ENCODE measurements around the gene KCTD15. TPM values are rescaled to one million over a fixed set of nuclear protein-coding genes. Genes with fewer than 3 reads are reported as not detected.

Gene KCTD15
- total and polyA plus RNA-seq, 2 donors = 3.4 to 6.2 TPM

- 84% methylated on average over 7 of the region's 7 CpGs for WGBS
- H3K27me3 ChIP-seq (ENCODE audit: control insufficient read depth in 2 of 2, insufficient read depth in 1 of 2, low read length in 1 of 2) = no peaks in the 10 kb centered on the region
- no peak overlapping the region for H3K27ac ChIP-seq (ENCODE audit: low read depth in 1 of 2, low read length in 1 of 2)
- H3K36me3 ChIP-seq (ENCODE audit: control insufficient read depth in 2 of 2, insufficient read depth in 2 of 2, low read length in 1 of 2) = no peaks in the 10 kb centered on the region
- H3K4me3 ChIP-seq (ENCODE audit: low read length in 2 of 2) = no peak overlapping the region
- no peaks in the 10 kb centered on the region for H3K9me3 ChIP-seq (ENCODE audit: control insufficient read depth in 2 of 2, insufficient read depth in 1 of 2, low read length in 1 of 2)
- H3K4me1 ChIP-seq (ENCODE audit: control insufficient read depth in 2 of 2, insufficient read depth in 2 of 2, low read length in 2 of 2) = no peaks in the 10 kb centered on the region
- DNase-seq (ENCODE audit: low read depth in 6 of 9, low spot score in 9 of 9) = no peak
Observed at GRCh38 chr19:33826521-33826920, 29.9 kb downstream of the KCTD15 start.

GRCh38 chr19:33828266-33829075, 31.8 kb downstream of the KCTD15 start:
- no peak for DNase-seq (ENCODE audit: low read depth in 6 of 9, low spot score in 9 of 9)

DNA sequence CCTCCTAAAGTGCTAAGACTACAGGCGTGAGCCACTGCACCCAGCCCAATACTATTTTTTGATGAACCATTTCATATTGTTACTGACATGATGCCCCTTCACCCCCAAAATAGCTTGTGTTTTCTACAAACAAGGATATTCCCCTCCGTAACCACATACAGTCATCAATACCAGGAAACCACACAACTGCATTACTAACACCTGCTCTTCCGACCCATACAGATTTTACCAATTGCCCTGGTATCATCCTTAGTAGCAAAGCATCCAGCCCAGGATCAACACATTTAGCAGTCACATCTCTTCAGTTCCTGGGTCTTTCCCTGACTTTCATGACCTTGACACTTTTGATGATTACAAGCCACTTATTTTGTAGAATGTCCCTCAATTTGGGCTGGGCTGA, 33.6 kb downstream of the KCTD15 start:
- Histone ChIP-seq H3K27ac (ENCODE audit: low read depth in 1 of 2, low read length in 1 of 2) (no peak overlapping the region), H3K9me3 (ENCODE audit: control insufficient read depth in 2 of 2, insufficient read depth in 1 of 2, low read length in 1 of 2) (no peaks in the 10 kb centered on the region), H3K4me3 (ENCODE audit: low read length in 2 of 2) (no peak overlapping the region), H3K4me1 (ENCODE audit: control insufficient read depth in 2 of 2, insufficient read depth in 2 of 2, low read length in 2 of 2) (no peaks in the 10 kb centered on the region), H3K27me3 (ENCODE audit: control insufficient read depth in 2 of 2, insufficient read depth in 1 of 2, low read length in 1 of 2) (no peaks in the 10 kb centered on the region), H3K36me3 (ENCODE audit: control insufficient read depth in 2 of 2, insufficient read depth in 2 of 2, low read length in 1 of 2) (no peaks in the 10 kb centered on the region)
- WGBS = 94% methylated on average over 3 of the region's 3 CpGs
- DNase-seq (ENCODE audit: low read depth in 6 of 9, low spot score in 9 of 9) = no peak

More at GRCh38 chr19:33828266-33829075, 31.8 kb downstream of the KCTD15 start:
- no peak overlapping the region for H3K27ac ChIP-seq (ENCODE audit: low read depth in 1 of 2, low read length in 1 of 2)
- no peaks in the 10 kb centered on the region for H3K36me3 ChIP-seq (ENCODE audit: control insufficient read depth in 2 of 2, insufficient read depth in 2 of 2, low read length in 1 of 2)
- WGBS = 93% methylated on average over 13 of the region's 13 CpGs
- no peaks in the 10 kb centered on the region for H3K9me3 ChIP-seq (ENCODE audit: control insufficient read depth in 2 of 2, insufficient read depth in 1 of 2, low read length in 1 of 2)
- no peak overlapping the region for H3K4me3 ChIP-seq (ENCODE audit: low read length in 2 of 2)
- H3K27me3 ChIP-seq (ENCODE audit: control insufficient read depth in 2 of 2, insufficient read depth in 1 of 2, low read length in 1 of 2) = no peaks in the 10 kb centered on the region
- H3K4me1 ChIP-seq (ENCODE audit: control insufficient read depth in 2 of 2, insufficient read depth in 2 of 2, low read length in 2 of 2) = no peaks in the 10 kb centered on the region

- Histone ChIP-seq H3K36me3 (ENCODE audit: control insufficient read depth in 2 of 2, insufficient read depth in 2 of 2, low read length in 1 of 2) (no peaks in the 10 kb centered on the region), H3K4me1 (ENCODE audit: control insufficient read depth in 2 of 2, insufficient read depth in 2 of 2, low read length in 2 of 2) (no peaks in the 10 kb centered on the region), H3K27ac (ENCODE audit: low read depth in 1 of 2, low read length in 1 of 2) (no peak overlapping the region), H3K9me3 (ENCODE audit: control insufficient read depth in 2 of 2, insufficient read depth in 1 of 2, low read length in 1 of 2) (no peaks in the 10 kb centered on the region), H3K27me3 (ENCODE audit: control insufficient read depth in 2 of 2, insufficient read depth in 1 of 2, low read length in 1 of 2) (no peaks in the 10 kb centered on the region), H3K4me3 (ENCODE audit: low read length in 2 of 2) (no peak overlapping the region)
- WGBS = 93% methylated on average over 1 of the region's 1 CpG
- no peak for DNase-seq (ENCODE audit: low read depth in 6 of 9, low spot score in 9 of 9)
Observed at GRCh38 chr19:33831825-33832224, 35.2 kb downstream of the KCTD15 start.

- no peak overlapping the region for H3K4me3 ChIP-seq (ENCODE audit: low read length in 2 of 2)
- H3K27ac ChIP-seq (ENCODE audit: low read depth in 1 of 2, low read length in 1 of 2) = no peak overlapping the region
- H3K27me3 ChIP-seq (ENCODE audit: control insufficient read depth in 2 of 2, insufficient read depth in 1 of 2, low read length in 1 of 2) = no peaks in the 10 kb centered on the region
- H3K36me3 ChIP-seq (ENCODE audit: control insufficient read depth in 2 of 2, insufficient read depth in 2 of 2, low read length in 1 of 2) = no peaks in the 10 kb centered on the region
- H3K9me3 ChIP-seq (ENCODE audit: control insufficient read depth in 2 of 2, insufficient read depth in 1 of 2, low read length in 1 of 2) = no peaks in the 10 kb centered on the region
- no peak for DNase-seq (ENCODE audit: low read depth in 6 of 9, low spot score in 9 of 9)
- H3K4me1 ChIP-seq (ENCODE audit: control insufficient read depth in 2 of 2, insufficient read depth in 2 of 2, low read length in 2 of 2) = no peaks in the 10 kb centered on the region
- 65% methylated on average over 7 of the region's 7 CpGs for WGBS
Observed at GRCh38 chr19:33832633-33833032, 36.0 kb downstream of the KCTD15 start.

- 89% methylated on average over 4 of the region's 4 CpGs for WGBS
- no peaks in the 10 kb centered on the region for H3K27me3 ChIP-seq (ENCODE audit: control insufficient read depth in 2 of 2, insufficient read depth in 1 of 2, low read length in 1 of 2)
- no peak for DNase-seq (ENCODE audit: low read depth in 6 of 9, low spot score in 9 of 9)
- H3K27ac ChIP-seq (ENCODE audit: low read depth in 1 of 2, low read length in 1 of 2) = no peak overlapping the region
- H3K36me3 ChIP-seq (ENCODE audit: control insufficient read depth in 2 of 2, insufficient read depth in 2 of 2, low read length in 1 of 2) = no peaks in the 10 kb centered on the region
- no peaks in the 10 kb centered on the region for H3K9me3 ChIP-seq (ENCODE audit: control insufficient read depth in 2 of 2, insufficient read depth in 1 of 2, low read length in 1 of 2)
- no peak overlapping the region for H3K4me3 ChIP-seq (ENCODE audit: low read length in 2 of 2)
- no peaks in the 10 kb centered on the region for H3K4me1 ChIP-seq (ENCODE audit: control insufficient read depth in 2 of 2, insufficient read depth in 2 of 2, low read length in 2 of 2)
Observed at GRCh38 chr19:33840382-33840781, 43.7 kb downstream of the KCTD15 start.

- H3K4me1 ChIP-seq (ENCODE audit: control insufficient read depth in 2 of 2, insufficient read depth in 2 of 2, low read length in 2 of 2) = no peaks in the 10 kb centered on the region
- 84% methylated on average over 4 of the region's 4 CpGs for WGBS
Observed at GRCh38 chr19:33840783-33841182, 44.1 kb downstream of the KCTD15 start.

GRCh38 chr19:33841685-33842084, 45.0 kb downstream of the KCTD15 start:
- 91% methylated on average over 5 of the region's 5 CpGs for WGBS
- no peak overlapping the region for H3K27ac ChIP-seq (ENCODE audit: low read depth in 1 of 2, low read length in 1 of 2)
- H3K27me3 ChIP-seq (ENCODE audit: control insufficient read depth in 2 of 2, insufficient read depth in 1 of 2, low read length in 1 of 2) = no peaks in the 10 kb centered on the region
- H3K4me3 ChIP-seq (ENCODE audit: low read length in 2 of 2) = no peak overlapping the region
- no peaks in the 10 kb centered on the region for H3K4me1 ChIP-seq (ENCODE audit: control insufficient read depth in 2 of 2, insufficient read depth in 2 of 2, low read length in 2 of 2)
- H3K36me3 ChIP-seq (ENCODE audit: control insufficient read depth in 2 of 2, insufficient read depth in 2 of 2, low read length in 1 of 2) = no peaks in the 10 kb centered on the region
- no peaks in the 10 kb centered on the region for H3K9me3 ChIP-seq (ENCODE audit: control insufficient read depth in 2 of 2, insufficient read depth in 1 of 2, low read length in 1 of 2)
- DNase-seq (ENCODE audit: low read depth in 6 of 9, low spot score in 9 of 9) = no peak

More at GRCh38 chr19:33840783-33841182, 44.1 kb downstream of the KCTD15 start:
- Histone ChIP-seq H3K27ac (ENCODE audit: low read depth in 1 of 2, low read length in 1 of 2) (no peak overlapping the region), H3K4me3 (ENCODE audit: low read length in 2 of 2) (no peak overlapping the region), H3K27me3 (ENCODE audit: control insufficient read depth in 2 of 2, insufficient read depth in 1 of 2, low read length in 1 of 2) (no peaks in the 10 kb centered on the region), H3K36me3 (ENCODE audit: control insufficient read depth in 2 of 2, insufficient read depth in 2 of 2, low read length in 1 of 2) (no peaks in the 10 kb centered on the region), H3K9me3 (ENCODE audit: control insufficient read depth in 2 of 2, insufficient read depth in 1 of 2, low read length in 1 of 2) (no peaks in the 10 kb centered on the region)
- DNase-seq (ENCODE audit: low read depth in 6 of 9, low spot score in 9 of 9) = no peak

DNA sequence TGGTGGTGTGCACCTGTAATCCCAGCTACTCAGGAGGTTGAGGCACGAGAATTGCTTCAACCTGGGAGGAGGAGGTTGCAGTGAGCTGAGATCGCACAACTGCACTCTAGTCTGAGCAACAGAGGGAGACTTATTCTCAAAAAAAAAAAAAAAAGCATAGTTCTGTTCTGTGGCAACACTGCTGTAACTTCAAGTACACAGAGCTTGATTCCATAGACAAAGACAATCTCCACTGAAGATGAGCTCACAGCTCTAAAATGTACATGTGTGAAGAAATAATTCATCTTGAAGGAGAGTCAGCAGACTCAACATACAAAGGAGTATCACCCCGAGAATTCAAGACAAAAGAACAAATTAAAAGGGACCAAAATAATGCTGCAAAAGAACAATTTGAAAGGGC, 47.8 kb downstream of the KCTD15 start:
- Histone ChIP-seq H3K4me1 (ENCODE audit: control insufficient read depth in 2 of 2, insufficient read depth in 2 of 2, low read length in 2 of 2) (no peaks in the 10 kb centered on the region), H3K9me3 (ENCODE audit: control insufficient read depth in 2 of 2, insufficient read depth in 1 of 2, low read length in 1 of 2) (no peaks in the 10 kb centered on the region), H3K36me3 (ENCODE audit: control insufficient read depth in 2 of 2, insufficient read depth in 2 of 2, low read length in 1 of 2) (no peaks in the 10 kb centered on the region), H3K27me3 (ENCODE audit: control insufficient read depth in 2 of 2, insufficient read depth in 1 of 2, low read length in 1 of 2) (no peaks in the 10 kb centered on the region), H3K27ac (ENCODE audit: low read depth in 1 of 2, low read length in 1 of 2) (no peak overlapping the region), H3K4me3 (ENCODE audit: low read length in 2 of 2) (no peak overlapping the region)
- WGBS = 91% methylated on average over 3 of the region's 3 CpGs
- DNase-seq (ENCODE audit: low read depth in 6 of 9, low spot score in 9 of 9) = no peak
